HG03025 (cell line): Measurements from ENCODE around the gene KBTBD4.
"Not testable (repeated sequence)": the region's sequence is repeated elsewhere in the genome, so short reads cannot be mapped to it uniquely, and the experiment has no call there.

Experiments
- ATAC-seq: cut with Tn5 transposase; IDR thresholded peaks from one replicate; pipeline ENCODE4 v1.9.1; 2021; ENCODE audit warnings: mild to moderate bottlenecking, moderate library complexity; ENCODE audit not compliant: unreplicated experiment, low FRiP score

Gene KBTBD4

DNA sequence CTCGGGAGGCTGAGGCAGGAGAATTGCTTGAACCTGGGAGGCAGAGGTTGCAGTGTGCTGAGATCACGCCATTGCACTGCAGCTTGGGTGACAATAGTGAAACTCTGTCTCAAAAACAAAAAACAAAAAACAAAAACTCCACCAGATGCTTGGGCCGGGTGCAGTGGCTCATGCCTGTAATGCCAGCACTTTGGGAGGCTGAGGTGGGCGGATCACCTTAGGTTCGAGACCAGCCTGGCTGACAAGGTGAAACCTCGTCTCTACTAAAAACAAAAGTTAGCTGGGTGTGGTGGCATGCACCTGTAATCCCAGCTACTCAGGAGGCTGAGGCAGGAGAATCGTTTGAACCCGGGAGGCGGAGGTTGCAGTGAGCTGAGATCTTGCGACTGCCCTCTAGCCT lies 14.4 kb downstream of the KBTBD4 start:
- not testable (repeated sequence) for ATAC-seq

DNA sequence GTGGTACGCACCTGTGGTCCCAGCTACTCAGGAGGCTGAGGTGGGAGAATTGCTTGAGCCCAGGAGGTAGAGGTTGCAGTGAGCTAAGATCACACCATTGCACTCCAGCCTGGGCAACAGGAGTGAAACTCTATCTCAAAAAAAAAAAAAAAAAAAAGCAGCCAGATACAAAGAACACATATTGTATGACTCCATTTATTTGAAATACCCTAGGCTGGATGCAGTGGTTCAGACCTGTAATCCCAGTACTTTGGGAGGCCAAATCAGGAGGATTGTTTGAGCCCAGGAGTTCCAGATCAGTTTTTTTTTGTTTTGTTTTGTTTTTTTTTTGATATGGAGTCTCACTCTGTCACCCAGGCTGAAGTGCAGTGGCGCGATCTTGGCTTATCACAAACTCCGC lies 16.4 kb downstream of the KBTBD4 start:
- not testable (repeated sequence) for ATAC-seq

DNA sequence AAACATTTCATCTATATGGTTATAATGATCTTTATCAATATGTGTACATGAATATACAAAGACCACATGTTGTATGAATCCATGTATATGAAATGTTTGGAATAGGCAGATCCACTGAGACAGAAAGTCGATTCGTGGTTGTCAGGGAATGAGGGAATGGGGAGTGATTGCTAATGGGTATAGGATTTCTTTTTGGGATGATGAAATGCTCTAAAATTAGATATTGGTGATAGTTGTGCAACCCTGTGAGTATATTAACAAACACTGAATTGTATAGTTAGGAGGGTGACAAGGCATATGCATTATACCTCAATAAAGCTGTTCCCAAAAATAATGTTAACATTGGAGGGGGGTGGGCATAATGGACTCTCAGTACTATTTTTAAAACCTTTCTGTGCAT lies 18.3 kb downstream of the KBTBD4 start:
- no peak for ATAC-seq

DNA sequence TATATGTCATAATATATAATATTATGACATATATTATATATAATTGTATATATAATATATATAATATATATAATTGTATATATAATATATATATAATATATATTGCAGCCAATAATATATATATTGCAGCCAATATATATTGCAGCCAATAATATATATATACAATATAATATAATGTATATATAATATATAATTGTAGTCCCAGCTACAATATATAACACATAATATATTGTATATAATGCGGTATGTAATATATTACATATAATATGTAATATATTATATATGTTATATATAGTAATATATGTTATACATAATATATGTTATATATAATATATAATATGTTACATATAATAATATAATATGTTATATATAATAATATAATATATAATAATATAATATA lies 20.1 kb downstream of the KBTBD4 start:
- no peak for ATAC-seq

DNA sequence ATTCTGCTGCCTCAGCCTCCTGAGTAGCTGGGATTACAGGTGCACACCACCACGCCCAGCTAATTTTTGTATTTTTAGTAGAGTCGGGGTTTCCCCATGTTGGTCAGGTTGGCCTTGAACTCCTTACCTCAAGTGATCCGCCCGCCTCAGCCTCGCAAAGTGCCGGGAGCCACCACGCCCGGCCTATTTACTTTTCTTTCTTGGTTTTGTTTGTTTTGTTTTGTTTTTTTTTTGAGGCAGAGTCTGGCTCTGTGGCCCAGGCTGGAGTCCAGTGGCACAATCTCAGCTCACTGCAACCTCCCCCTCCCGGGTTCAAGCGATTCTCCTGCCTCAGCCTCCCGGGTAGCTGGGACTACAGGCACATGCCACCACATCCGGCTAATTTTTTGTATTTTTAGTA lies 21.8 kb downstream of the KBTBD4 start:
- not testable (repeated sequence) for ATAC-seq

DNA sequence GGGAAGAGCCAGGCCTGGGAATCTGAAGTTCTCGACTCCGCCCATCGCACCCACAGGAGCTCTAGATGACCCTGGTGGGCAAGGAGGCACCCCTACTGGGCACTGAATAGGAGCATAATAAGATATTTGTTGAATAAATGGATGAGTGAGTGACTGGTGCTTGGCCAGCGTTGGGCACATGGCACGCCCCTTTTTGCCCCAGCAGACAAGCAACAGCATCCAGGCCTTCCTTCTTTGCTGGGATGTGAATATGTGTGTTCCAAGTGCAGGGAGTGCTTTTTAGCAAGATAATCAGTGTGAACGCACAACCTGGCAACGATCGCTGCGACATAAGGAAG lies 25.4 kb downstream of the KBTBD4 start:
- peak; percentile 13 for ATAC-seq

DNA sequence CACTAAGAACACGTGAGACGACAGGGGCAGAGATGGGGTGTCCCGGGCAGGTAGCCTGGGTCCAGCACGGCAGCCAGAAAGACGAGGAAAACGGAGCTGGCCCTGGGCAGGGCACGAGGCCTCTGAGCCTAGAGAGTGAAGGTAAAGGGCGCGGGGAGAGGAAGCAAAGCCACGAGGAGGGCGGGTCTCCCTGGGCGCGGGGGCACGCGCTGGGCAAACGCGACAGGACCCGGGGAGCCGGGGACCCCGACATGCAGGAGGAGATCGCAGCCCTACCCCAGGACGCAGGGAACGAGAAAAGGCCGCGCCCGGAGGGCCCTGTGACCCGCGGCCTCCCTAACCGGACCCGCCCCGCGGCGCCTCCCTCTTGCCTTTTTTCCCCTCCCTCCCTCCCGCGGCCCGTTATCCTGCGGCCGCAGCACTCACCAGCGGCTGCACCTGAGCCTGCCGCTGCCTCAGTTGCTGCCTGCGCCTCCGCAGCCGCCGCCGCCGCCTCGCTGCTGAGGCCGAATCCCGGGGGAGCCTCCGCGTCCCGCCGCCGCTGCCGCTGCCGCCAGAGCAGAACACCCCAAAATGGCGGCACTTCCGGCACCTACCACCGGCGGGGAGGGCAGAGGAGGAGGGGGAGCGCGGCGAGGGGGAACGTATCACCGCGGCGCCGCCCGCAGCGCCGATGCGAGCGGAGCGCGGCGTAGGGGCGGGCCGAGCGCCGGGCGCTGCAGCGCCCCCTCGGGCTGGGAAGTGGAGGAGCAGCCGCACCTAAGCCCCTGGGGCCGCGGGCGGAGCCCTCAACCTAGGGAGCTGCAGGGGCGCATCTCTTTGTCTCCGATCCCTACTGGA lies 26.0 kb downstream of the KBTBD4 start, which contains the start of gene CELF1:
TSS of gene CELF1 (minus strand) at position 567 of the 840 bp plus-strand sequence. CDS start 53,609 bp downstream, outside the sequence.
- peak; percentile 91 for ATAC-seq

DNA sequence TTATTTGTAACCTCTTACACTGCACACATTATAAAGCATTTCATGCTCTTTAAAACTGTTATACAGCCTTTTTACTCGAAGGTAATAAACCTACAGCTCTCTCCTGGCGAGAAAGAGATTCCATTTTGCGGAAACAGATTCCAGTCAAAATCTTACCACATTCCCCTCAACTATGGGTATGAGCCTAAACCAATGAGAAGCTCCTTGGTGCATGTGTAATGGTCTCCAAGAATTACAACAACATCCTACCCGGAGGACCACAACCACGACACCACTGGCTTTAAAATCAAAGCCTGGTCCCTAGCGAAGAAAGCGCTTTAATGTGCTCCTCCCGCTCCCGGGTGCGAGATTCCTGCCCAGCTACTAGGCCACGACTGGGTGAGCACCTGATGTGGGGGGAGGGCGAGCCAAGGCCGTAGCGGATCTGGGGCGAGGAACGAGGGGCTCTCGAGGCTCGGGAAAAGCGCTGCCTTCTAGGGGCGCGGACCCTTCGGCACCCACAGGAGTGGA lies 26.7 kb downstream of the KBTBD4 start:
- ATAC-seq = no peak

DNA sequence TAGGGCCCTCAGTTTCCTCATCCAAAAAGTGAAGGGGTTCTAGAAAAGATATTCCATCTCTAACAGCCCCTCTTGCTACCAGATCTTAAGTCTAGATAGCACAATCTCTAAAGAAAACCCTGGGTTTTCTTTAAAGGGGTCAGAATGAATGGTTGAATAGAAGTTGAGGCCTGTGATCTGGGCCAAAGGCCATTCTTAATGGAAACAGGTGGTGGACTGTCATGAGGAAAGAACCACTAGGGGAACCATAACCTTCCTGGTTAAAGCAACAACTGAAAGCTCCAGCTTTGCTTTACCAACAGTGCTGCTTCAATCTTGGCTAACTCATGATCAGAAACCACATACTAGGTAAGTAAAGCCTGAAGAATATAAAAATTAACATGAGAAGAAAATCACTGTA lies 27.7 kb downstream of the KBTBD4 start:
- no peak for ATAC-seq

DNA sequence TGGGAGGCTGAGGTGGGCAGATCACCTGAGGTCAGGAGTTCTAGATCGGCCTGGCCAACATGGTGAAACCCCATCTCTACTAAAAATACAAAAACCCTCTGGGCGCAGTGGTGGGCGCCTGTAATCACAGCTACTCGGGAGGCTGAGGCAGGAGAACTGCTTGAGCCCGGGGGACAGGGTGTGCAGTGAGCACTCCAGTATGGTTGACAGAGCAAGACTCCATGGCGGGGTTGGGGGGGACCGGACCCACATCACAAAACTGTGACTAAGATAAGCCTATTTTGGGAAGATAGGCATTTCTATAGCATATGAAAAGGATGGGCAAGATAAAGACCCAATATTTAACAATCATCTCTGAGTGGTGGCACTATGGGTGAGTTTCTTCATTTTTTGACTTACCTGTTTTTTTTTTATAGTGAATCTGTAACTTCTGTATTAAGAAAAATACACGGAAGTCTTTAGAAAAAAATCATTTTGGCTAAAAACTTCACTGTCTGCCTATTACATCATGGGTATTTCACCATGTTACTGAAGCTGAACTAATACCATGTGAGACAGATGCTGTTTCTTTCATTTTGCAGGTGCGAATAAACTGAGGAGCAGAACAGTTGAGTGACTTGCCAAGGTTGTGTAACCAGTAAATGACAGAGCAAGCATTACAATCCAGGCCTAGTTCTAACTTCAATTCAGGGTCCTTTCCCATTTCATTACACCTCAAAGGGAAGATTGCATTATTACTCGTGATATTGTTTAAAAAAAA lies 28.3 kb downstream of the KBTBD4 start:
- ATAC-seq = no peak

DNA sequence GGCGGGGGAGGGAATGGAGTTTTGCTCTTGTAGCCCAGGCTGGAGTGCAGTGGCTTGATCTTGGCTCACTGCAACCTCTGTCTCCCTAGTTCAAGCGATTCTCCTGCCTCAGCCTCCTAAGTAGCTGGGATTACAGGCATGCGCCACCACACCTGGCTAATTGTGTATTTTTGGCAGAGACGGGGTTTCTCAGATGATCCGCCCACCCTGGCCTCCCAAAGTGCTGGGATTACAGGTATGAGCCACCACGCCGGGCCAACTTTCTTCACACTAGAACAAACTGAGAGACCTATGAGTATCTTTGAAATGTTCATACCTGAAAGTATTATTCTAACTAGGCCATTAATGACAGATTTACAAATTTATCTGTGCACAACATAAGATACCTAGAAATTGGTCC lies 32.5 kb downstream of the KBTBD4 start:
- ATAC-seq = not testable (repeated sequence)

DNA sequence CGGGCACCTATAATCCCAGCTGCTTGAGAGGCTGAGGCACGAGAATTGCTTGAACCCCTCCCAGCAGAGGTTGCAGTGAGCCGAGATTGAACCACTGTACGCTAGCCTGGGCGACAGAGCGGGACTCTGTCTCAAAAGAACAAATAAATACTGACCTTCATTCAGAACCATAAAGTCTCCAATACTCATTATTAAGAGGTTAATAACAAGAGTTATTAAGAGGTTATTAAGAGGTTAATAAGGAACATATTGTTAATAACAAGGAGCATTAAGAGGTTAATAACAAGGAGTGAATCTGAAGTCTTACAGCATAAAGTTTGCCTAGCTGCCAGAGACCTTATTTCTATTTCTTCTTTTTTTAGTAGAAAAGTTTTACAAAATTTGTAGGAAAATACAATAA lies 33.5 kb downstream of the KBTBD4 start:
- no peak for ATAC-seq

DNA sequence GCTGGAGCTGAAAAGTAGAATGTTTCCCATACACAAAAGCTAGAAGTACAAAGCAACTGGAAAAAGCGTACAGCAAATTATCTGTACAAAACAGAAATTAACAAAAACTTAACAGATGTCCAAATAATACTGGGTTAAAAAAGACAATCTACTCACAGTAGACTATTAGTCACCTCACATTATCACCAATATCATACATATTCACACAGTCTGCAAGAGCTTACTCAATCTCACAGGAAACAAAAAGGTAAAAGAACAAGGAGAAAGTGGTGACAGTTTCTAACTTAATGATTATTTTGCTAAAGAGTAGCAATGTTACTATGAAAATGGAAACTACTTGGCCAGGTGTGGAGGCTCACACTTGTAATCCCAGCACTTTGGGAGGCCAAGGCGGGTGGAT lies 37.7 kb downstream of the KBTBD4 start:
- ATAC-seq = no peak

DNA sequence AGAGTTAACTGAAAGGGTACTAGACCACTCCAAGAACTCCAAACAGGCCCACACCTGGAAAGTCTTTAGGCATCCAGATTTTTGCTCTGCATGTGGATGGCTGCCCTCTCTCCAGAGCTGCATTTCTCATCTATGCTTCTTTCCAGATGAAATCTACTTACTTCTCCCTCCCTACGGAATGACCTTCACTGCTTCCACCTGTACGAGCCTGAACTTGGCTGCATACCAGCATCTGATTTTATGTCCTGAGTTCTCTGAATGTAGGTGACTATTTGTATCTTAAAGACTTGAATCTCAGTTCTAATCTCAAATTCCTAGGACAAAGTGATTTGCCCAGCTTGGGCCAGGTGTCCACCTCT lies 39.1 kb downstream of the KBTBD4 start:
- ATAC-seq = no peak

DNA sequence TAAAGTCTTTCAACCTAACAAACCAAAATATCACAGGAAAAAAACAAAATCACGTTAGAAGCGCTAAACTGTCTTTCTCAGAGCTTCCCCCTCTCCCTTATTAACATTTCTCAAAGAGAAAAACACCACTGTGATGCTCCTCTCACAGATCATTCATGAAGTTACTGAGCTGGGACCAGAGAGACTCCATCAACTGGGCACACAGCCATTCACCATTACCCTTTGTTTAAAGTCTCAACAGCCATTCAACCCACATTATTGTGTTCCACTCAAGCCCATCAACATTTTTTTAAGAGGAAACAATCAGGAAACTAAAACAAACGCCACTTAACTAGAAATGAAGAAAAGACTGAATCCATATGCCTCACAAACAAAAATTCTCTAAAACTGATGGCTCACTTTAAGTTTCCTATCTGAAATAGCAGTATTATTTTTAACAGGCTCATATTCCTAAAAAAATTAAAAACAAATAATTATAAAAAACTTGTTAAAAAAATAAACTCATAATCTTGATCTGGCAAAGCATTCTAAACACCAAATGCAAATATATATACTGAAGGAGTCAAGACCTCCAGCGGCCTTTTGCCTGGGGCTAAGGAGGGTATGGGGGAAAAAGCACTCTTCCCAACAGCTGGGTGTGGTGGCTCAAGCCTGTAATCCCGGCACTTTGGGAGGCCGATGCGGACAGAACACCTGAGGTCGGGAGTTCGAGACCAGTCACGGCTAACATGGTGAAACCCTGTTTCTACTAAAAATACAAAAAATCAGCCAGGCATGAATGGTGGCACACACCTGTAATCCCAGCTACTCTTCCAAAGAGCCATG lies 39.8 kb downstream of the KBTBD4 start:
- ATAC-seq = no peak

DNA sequence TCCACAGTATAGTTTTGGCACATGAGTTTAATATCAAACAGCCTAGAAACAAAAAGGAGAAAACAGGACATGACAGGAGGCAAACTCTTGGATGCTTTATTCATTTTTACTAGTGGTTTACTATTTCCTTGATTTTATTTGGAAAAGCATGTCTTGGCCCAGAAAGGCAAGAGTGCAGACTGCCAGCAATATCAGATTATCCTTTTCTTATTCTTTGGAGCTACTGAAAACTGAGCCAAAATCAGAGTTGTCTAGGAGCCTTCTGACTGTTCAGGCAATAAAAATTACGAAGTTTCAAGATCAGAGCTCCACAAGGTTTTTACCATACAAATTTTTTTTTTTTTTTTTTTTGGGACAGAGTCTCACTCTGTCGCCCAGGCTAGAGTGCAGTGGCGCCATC lies 41.9 kb downstream of the KBTBD4 start:
- no peak for ATAC-seq

DNA sequence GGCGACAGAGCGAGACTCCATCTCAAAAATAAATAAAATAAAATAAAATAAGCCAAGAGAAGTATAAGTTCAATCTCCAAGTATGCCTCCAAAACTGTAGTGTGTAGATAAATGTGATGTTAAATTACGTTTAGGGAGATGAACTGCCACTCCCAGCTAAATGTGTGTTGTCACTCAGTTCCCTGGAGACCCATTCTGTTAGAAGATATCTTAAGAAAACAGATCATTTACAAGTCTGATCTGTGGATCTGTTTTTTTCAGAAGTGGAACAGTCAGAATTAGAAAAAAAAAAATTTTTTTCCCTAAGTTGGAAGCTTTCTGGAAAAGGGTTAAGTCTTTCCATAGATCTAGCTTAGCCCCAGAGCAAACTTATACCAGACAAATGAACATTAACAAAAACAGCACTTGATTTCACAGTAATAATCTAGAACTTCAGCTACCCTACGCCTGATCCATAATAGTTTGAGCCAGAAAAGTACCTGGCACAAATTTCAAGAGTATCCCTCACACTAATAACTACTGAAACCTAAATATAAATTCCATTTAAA lies 44.0 kb downstream of the KBTBD4 start:
- no peak for ATAC-seq

DNA sequence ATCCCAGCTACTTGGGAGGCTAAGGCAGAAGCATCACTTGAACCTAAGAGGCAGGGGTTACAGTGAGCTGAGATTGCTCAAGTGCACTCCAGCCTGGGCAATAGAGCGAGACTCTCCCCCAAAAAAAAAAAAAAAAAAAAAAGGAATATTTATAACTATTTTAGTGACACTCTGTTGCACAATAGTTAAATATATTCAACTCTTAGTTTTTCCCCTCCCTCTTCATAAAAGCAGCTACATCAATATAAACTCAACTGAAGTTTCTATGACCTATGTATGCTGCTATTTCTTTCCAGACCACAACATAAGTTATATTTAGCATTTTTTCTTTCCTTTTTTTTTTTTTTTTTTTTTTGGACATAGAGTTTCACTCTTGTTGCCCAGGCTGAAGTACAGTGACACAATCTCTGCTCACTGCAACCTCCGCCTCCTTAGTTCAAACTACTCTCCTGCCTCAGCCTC lies 45.0 kb downstream of the KBTBD4 start:
- ATAC-seq = no peak

DNA sequence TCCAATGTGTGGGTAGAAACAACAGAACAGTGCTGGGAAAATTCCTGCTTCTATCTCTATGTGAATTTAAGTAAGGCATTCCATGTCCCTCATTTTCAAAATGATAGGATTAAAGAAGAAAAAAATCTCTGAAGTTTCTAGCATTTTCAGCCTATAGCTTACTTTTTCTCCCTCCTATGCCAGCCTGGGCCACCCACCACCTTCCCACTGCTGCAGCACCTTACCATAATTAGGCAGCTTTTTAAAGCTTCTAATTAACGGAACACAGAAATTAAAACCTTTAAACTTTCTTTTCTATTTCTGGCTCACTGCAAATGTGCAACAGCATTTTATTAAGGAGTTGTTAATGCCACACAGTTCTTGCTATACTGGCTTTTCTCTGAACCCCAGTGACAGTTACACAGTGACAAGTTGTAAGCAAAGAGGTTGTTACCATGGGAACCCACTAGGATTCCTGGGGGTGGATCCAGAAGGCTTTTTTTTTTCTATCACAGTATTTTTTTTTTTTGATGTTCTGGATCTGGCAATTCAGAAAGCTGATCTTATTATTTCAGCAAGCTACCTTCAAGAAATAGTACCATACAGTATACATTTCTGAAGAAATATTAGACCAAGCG lies 46.1 kb downstream of the KBTBD4 start:
- ATAC-seq = no peak

DNA sequence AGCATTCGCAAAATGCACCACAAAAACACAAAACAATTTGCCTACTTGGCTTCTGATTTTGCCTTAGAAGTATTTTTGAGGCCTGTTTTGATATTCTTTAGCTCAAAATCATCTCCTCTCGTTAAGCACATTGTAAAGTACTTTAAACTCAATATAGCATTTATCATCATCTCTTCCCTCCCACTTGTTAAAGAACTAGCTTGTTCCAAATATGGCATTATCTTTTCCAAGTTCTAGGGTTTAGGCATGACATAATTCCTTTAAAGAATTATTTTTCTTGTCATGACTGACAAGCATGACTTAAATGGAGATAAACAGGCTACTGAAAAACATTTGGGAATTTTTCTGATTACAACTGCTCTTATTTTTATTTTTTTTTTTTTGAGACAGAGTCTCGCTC lies 47.1 kb downstream of the KBTBD4 start:
- ATAC-seq = no peak
